ENCODE measurements around the gene C9orf57. TPM values are rescaled to one million over a fixed set of nuclear protein-coding genes. Genes with fewer than 3 reads are reported as not detected.

The C9orf57 gene
- total RNA-seq, 1 experiment from 2014 or later, result not detected

DNA sequence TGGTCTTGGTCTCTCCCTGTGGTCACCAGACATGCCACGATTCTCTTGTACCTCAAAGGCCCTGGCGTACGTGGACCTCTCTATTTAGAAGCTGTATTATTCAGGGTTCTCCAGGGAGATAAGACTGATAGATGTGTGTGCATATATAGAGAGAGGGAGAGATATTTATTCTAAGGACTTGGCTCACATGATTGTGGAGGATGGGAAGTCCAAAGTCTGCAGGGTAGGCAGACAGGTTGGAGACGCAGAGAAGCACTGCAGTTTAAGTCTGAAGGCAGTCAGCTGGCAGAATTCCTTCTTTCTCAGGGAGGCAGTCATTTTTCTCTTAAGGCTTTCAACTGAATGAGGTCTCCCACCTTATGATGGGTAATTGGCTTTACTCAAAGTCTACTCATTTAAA, 16.3 kb downstream of the C9orf57 start:
- Histone ChIP-seq H3F3A (ENCODE audit: insufficient read depth, low read depth) (peaks cover 4% of the 10 kb centered on the region; the same call in 1 of the 2 replicates), H3K79me2 (ENCODE audit: low read depth) (no peaks in the 10 kb centered on the region), H3K9me2 (ENCODE audit: insufficient read depth) (no peaks in the 10 kb centered on the region), H3K27ac (no peak overlapping the region), H3K9me3 (ENCODE audit: insufficient read depth, low read depth) (no peaks in the 10 kb centered on the region), H3K4me1 (replicated peaks; ENCODE audit: insufficient read depth) (0 out of 2 replicates have a peak, but pooled peaks cover 6% of the 10 kb centered on the region), H3K27me3 (ENCODE audit: insufficient read depth, low read depth) (no peaks in the 10 kb centered on the region), H2AFZ (no peak overlapping the region), H3K4me2 (no peak overlapping the region), H4K20me1 (ENCODE audit: insufficient read depth) (no peaks in the 10 kb centered on the region), H3K4me3 (no peak overlapping the region), H3K36me3 (ENCODE audit: low read depth) (no peaks in the 10 kb centered on the region)
- BruUV-seq (replicated peaks), result no TSS peak
- POLR2A ChIA-PET (ENCODE audit: unreplicated experiment), result no interaction called here
- no peak for TF ChIP-seq EZH2 (IDR thresholded peaks at IDR 0.05; ENCODE audit: low read depth)
- TF ChIP-seq, protein P1, sequence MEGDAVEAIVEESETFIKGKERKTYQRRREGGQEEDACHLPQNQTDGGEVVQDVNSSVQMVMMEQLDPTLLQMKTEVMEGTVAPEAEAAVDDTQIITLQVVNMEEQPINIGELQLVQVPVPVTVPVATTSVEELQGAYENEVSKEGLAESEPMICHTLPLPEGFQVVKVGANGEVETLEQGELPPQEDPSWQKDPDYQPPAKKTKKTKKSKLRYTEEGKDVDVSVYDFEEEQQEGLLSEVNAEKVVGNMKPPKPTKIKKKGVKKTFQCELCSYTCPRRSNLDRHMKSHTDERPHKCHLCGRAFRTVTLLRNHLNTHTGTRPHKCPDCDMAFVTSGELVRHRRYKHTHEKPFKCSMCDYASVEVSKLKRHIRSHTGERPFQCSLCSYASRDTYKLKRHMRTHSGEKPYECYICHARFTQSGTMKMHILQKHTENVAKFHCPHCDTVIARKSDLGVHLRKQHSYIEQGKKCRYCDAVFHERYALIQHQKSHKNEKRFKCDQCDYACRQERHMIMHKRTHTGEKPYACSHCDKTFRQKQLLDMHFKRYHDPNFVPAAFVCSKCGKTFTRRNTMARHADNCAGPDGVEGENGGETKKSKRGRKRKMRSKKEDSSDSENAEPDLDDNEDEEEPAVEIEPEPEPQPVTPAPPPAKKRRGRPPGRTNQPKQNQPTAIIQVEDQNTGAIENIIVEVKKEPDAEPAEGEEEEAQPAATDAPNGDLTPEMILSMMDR (conservative IDR thresholded peaks at IDR 0.05), result no peak
- intact Hi-C loops (cut with micrococcal nuclease; ENCODE audit: unreplicated experiment), result no loop called here
- DNase-seq, result no peak
- CTCF ChIA-PET, result interaction anchor here (0.5 kb wide), 1 partner anchor 10 kb away, joined by 3 read pairs; no protein-coding TSS in a partner anchor

DNA sequence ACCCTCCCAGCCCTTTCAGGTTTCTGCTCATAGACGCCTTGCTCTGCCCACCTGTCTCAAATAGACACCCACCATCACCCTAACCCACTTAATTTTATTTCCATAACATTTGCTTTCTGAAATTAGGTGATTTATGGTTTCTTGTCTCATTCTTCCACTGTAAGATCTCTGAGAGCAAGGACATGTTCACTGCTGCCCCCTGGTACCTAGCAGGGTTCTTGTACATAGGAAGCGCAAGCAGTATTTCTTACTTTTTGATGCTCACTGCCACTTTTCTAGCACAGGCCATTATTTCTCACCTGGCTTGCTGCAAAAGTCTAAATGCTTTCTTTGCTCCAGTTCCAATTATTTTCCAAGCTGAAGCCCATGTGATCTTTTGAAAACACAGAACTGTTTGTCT, 16.8 kb downstream of the C9orf57 start:
- intact Hi-C loops (cut with micrococcal nuclease; ENCODE audit: unreplicated experiment), result no loop called here
- no TSS peak for BruUV-seq (replicated peaks)
- no peak overlapping the region for H3K4me3 ChIP-seq
- H3K9me2 ChIP-seq (ENCODE audit: insufficient read depth), result no peaks in the 10 kb centered on the region
- no peak for DNase-seq
- no peaks in the 10 kb centered on the region for H3K27me3 ChIP-seq (ENCODE audit: insufficient read depth, low read depth)
- H3K27ac ChIP-seq, result no peak overlapping the region
- TF ChIP-seq, protein P1 (conservative IDR thresholded peaks at IDR 0.05), result no peak
- TF ChIP-seq EZH2 (IDR thresholded peaks at IDR 0.05; ENCODE audit: low read depth), result no peak
- ChIA-PET CTCF (interaction anchor here (0.5 kb wide), 1 partner anchor 151 kb away, joined by 4 read pairs; no protein-coding TSS in a partner anchor), POLR2A (ENCODE audit: unreplicated experiment) (no interaction called here)
- H3K9me3 ChIP-seq (ENCODE audit: insufficient read depth, low read depth), result no peaks in the 10 kb centered on the region
- no peaks in the 10 kb centered on the region for H3K79me2 ChIP-seq (ENCODE audit: low read depth)
- H3K4me1 ChIP-seq (replicated peaks; ENCODE audit: insufficient read depth), result 0 out of 2 replicates have a peak, but pooled peaks cover 6% of the 10 kb centered on the region
- H2AFZ ChIP-seq, result no peak overlapping the region
- no peaks in the 10 kb centered on the region for H4K20me1 ChIP-seq (ENCODE audit: insufficient read depth)
- peaks cover 4% of the 10 kb centered on the region; the same call in 1 of the 2 replicates for H3F3A ChIP-seq (ENCODE audit: insufficient read depth, low read depth)
- H3K4me2 ChIP-seq, result no peak overlapping the region
- no peaks in the 10 kb centered on the region for H3K36me3 ChIP-seq (ENCODE audit: low read depth)

DNA sequence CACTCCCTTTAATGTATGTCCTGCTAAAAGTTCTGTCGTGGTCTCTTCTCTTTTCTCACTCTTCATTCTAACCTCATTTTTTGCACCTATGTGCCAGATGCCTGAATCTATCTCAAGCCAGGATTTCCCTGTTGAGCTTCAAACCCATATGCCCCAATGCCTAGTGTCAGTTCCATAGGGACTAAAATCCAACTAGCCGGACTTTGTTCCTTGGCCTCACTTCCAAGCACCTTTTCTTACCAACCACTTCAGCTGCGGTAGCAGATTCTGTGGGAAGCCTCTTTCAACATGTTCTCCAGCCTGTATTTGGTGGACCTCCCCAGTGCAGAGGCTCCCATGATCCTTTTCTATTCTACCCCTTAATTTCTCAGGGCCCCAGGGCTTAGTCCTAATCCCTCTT, 17.5 kb downstream of the C9orf57 start:
- Histone ChIP-seq H4K20me1 (ENCODE audit: insufficient read depth) (no peaks in the 10 kb centered on the region), H3F3A (ENCODE audit: insufficient read depth, low read depth) (peaks cover 4% of the 10 kb centered on the region; the same call in 1 of the 2 replicates), H3K27me3 (ENCODE audit: insufficient read depth, low read depth) (no peaks in the 10 kb centered on the region), H3K27ac (no peak overlapping the region), H3K4me2 (no peak overlapping the region), H3K36me3 (ENCODE audit: low read depth) (no peaks in the 10 kb centered on the region), H2AFZ (no peak overlapping the region), H3K79me2 (ENCODE audit: low read depth) (no peaks in the 10 kb centered on the region), H3K4me3 (no peak overlapping the region), H3K9me2 (ENCODE audit: insufficient read depth) (no peaks in the 10 kb centered on the region), H3K4me1 (replicated peaks; ENCODE audit: insufficient read depth) (0 out of 2 replicates have a peak, but pooled peaks cover 6% of the 10 kb centered on the region), H3K9me3 (ENCODE audit: insufficient read depth, low read depth) (no peaks in the 10 kb centered on the region)
- POLR2A ChIA-PET (ENCODE audit: unreplicated experiment), result no interaction called here
- DNase-seq, result no peak
- CTCF ChIA-PET, result no interaction called here
- BruUV-seq (replicated peaks), result no TSS peak
- intact Hi-C loops (cut with micrococcal nuclease; ENCODE audit: unreplicated experiment), result no loop called here
- TF ChIP-seq EZH2 (IDR thresholded peaks at IDR 0.05; ENCODE audit: low read depth), result no peak
